Adipocyte (in vitro differentiated cells): ENCODE data around the gene ATIC.
"Not testable (repeated sequence)": the region's sequence is repeated elsewhere in the genome, so short reads cannot be mapped to it uniquely, and the experiment has no call there.

Experiments
- DNase-seq: peaks from one replicate; pipeline ENCODE4 v3.0.0-alpha.2; 2015; ENCODE audit warnings: low read depth
- H3K27me3 ChIP-seq: replicated peaks from 2 replicates; pipeline ENCODE4 v1.7.0; 2013; ENCODE audit warnings: mild to moderate bottlenecking, low read length, moderate library complexity; ENCODE audit not compliant: control insufficient read depth, insufficient read depth
- H3K36me3 ChIP-seq: 2 replicates; pipeline ENCODE4 v1.7.0; 2013; ENCODE audit warnings: low read length, mild to moderate bottlenecking, moderate library complexity; ENCODE audit not compliant: control insufficient read depth, insufficient read depth, severe bottlenecking
- H3K4me1 ChIP-seq: 2 replicates; pipeline ENCODE4 v1.7.0; 2013; ENCODE audit warnings: mild to moderate bottlenecking, low read length, moderate library complexity; ENCODE audit not compliant: control insufficient read depth, insufficient read depth
- H3K4me3 ChIP-seq: 2 replicates; pipeline ENCODE4 v1.7.0; 2013; ENCODE audit warnings: mild to moderate bottlenecking, low read length, moderate library complexity
- H3K9ac ChIP-seq: 2 replicates; pipeline ENCODE4 v1.7.0; 2013; ENCODE audit warnings: mild to moderate bottlenecking, low read length, moderate library complexity
- H3K9me3 ChIP-seq: 2 replicates; pipeline ENCODE4 v1.7.0; 2013; ENCODE audit warnings: mild to moderate bottlenecking, low read length, moderate library complexity; ENCODE audit not compliant: control insufficient read depth

ATIC gene

GRCh38 chr2:215280326-215280725, 31.5 kb upstream of the ATIC start:
- DNase-seq = peak; percentile 33
- Histone ChIP-seq H3K9ac (no peak overlapping the region), H3K36me3 (no peaks in the 10 kb centered on the region), H3K4me1 (no peaks in the 10 kb centered on the region), H3K9me3 (no peaks in the 10 kb centered on the region), H3K4me3 (no peak overlapping the region), H3K27me3 (no peaks in the 10 kb centered on the region)

- H3K27me3 ChIP-seq = no peaks in the 10 kb centered on the region
- DNase-seq = no peak
- H3K9me3 ChIP-seq = no peaks in the 10 kb centered on the region
- no peaks in the 10 kb centered on the region for H3K36me3 ChIP-seq
- H3K4me1 ChIP-seq = no peaks in the 10 kb centered on the region
- H3K9ac ChIP-seq = no peak overlapping the region
- H3K4me3 ChIP-seq = no peak overlapping the region
These were observed 28.6 kb upstream of the ATIC start for GRCh38 chr2:215283221-215283620.

GRCh38 chr2:215286309-215286708, 25.6 kb upstream of the ATIC start:
- no peaks in the 10 kb centered on the region for H3K27me3 ChIP-seq
- peaks cover 8% of the 10 kb centered on the region for H3K4me1 ChIP-seq
- DNase-seq = no peak
- no peak overlapping the region for H3K9ac ChIP-seq
- H3K36me3 ChIP-seq = no peaks in the 10 kb centered on the region
- no peak overlapping the region for H3K4me3 ChIP-seq
- H3K9me3 ChIP-seq = no peaks in the 10 kb centered on the region

GRCh38 chr2:215288112-215288815, 23.6 kb upstream of the ATIC start:
- H3K4me1 ChIP-seq = peaks cover 12% of the 10 kb centered on the region
- H3K9me3 ChIP-seq = no peaks in the 10 kb centered on the region
- H3K4me3 ChIP-seq = no peak overlapping the region
- DNase-seq = no peak
- H3K9ac ChIP-seq = no peak overlapping the region
- no peaks in the 10 kb centered on the region for H3K36me3 ChIP-seq
- H3K27me3 ChIP-seq = no peaks in the 10 kb centered on the region

- peak; percentile 65 for DNase-seq
- no peaks in the 10 kb centered on the region for H3K36me3 ChIP-seq
- no peak overlapping the region for H3K4me3 ChIP-seq
- no peaks in the 10 kb centered on the region for H3K27me3 ChIP-seq
- peaks cover 12% of the 10 kb centered on the region for H3K4me1 ChIP-seq
- no peak overlapping the region for H3K9ac ChIP-seq
- H3K9me3 ChIP-seq = no peaks in the 10 kb centered on the region
These were observed 20.8 kb upstream of the ATIC start for GRCh38 chr2:215290980-215291599.

- DNase-seq = no peak
- H3K27me3 ChIP-seq = no peaks in the 10 kb centered on the region
- no peak overlapping the region for H3K4me3 ChIP-seq
- no peaks in the 10 kb centered on the region for H3K9me3 ChIP-seq
- no peak overlapping the region for H3K9ac ChIP-seq
- peaks cover 15% of the 10 kb centered on the region for H3K4me1 ChIP-seq
- no peaks in the 10 kb centered on the region for H3K36me3 ChIP-seq
These were observed 18.0 kb upstream of the ATIC start for GRCh38 chr2:215293879-215294278.

- Histone ChIP-seq H3K4me1 (peaks cover 2% of the 10 kb centered on the region), H3K4me3 (no peak overlapping the region), H3K9ac (no peak overlapping the region), H3K27me3 (no peaks in the 10 kb centered on the region), H3K36me3 (no peaks in the 10 kb centered on the region), H3K9me3 (peaks cover 11% of the 10 kb centered on the region)
- no peak for DNase-seq
These were observed 12.5 kb upstream of the ATIC start for GRCh38 chr2:215299337-215299859.

- no peaks in the 10 kb centered on the region for H3K36me3 ChIP-seq
- H3K27me3 ChIP-seq = no peaks in the 10 kb centered on the region
- peaks cover 11% of the 10 kb centered on the region for H3K9me3 ChIP-seq
- H3K4me1 ChIP-seq = peaks cover 2% of the 10 kb centered on the region
- DNase-seq = no peak
- H3K4me3 ChIP-seq = no peak overlapping the region
- H3K9ac ChIP-seq = no peak overlapping the region
These were observed 9.9 kb upstream of the ATIC start for GRCh38 chr2:215301994-215302393.

GRCh38 chr2:215311259-215311624, 617 bp upstream of the ATIC start:
- not testable (repeated sequence) for DNase-seq, H3K9me3 ChIP-seq, H3K27me3 ChIP-seq, H3K36me3 ChIP-seq
- Histone ChIP-seq H3K4me3 (peak overlapping the region; percentile 94), H3K9ac (peak overlapping the region; percentile 96), H3K4me1 (peaks cover 12% of the 10 kb centered on the region)

- Histone ChIP-seq H3K4me3 (peak overlapping the region; percentile 94), H3K27me3 (no peaks in the 10 kb centered on the region), H3K9ac (no peak overlapping the region), H3K9me3 (no peaks in the 10 kb centered on the region), H3K36me3 (peaks cover 7% of the 10 kb centered on the region), H3K4me1 (peaks cover 12% of the 10 kb centered on the region)
- no peak for DNase-seq
These were observed 1.4 kb downstream of the ATIC start for GRCh38 chr2:215313255-215313613.

GRCh38 chr2:215314896-215315295, 3.0 kb downstream of the ATIC start:
- H3K9ac ChIP-seq = no peak overlapping the region
- no peak for DNase-seq
- H3K9me3 ChIP-seq = no peaks in the 10 kb centered on the region
- peaks cover 12% of the 10 kb centered on the region for H3K4me1 ChIP-seq
- H3K36me3 ChIP-seq = peaks cover 22% of the 10 kb centered on the region
- no peak overlapping the region for H3K4me3 ChIP-seq
- no peaks in the 10 kb centered on the region for H3K27me3 ChIP-seq
